Measurements from ENCODE around the gene SGO2. TPM values are rescaled to one million over a fixed set of nuclear protein-coding genes. Genes with fewer than 3 reads are reported as not detected.

The SGO2 gene
- total RNA-seq, 1 donor from 2014 or later = 3.3 TPM

DNA sequence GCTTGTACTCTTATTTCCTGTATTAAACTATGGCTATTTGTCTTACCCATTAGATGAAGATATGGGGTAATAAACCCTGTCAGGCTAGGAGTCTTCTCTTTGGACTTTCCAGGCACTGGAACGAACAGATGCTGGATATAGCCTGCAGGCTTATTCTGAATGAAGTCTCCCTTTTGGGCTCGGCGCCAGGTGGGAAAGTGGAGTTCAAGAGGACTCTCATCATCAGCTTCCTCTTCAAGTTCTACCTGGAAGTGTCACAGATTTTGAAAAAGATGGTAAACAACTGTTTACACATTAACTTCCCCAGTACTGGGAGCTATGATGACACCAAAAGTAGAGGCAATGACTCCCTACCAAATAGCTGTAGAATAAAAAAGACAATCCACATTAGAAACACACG is 87.7 kb downstream of the SGO2 start:
- ChIA-PET CTCF (no interaction called here), POLR2A (interaction anchor here (1.0 kb wide), 1 partner anchor 9 kb away, joined by 3 read pairs; no protein-coding TSS in a partner anchor)
- TF ChIP-seq, protein P1, sequence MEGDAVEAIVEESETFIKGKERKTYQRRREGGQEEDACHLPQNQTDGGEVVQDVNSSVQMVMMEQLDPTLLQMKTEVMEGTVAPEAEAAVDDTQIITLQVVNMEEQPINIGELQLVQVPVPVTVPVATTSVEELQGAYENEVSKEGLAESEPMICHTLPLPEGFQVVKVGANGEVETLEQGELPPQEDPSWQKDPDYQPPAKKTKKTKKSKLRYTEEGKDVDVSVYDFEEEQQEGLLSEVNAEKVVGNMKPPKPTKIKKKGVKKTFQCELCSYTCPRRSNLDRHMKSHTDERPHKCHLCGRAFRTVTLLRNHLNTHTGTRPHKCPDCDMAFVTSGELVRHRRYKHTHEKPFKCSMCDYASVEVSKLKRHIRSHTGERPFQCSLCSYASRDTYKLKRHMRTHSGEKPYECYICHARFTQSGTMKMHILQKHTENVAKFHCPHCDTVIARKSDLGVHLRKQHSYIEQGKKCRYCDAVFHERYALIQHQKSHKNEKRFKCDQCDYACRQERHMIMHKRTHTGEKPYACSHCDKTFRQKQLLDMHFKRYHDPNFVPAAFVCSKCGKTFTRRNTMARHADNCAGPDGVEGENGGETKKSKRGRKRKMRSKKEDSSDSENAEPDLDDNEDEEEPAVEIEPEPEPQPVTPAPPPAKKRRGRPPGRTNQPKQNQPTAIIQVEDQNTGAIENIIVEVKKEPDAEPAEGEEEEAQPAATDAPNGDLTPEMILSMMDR (IDR thresholded peaks at IDR 0.05) = no peak
- ATAC-seq (ENCODE audit: low read depth) (no peak), DNase-seq (no peak)
- peaks cover 13% of the 10 kb centered on the region for H3K4me1 Mint-ChIP-seq
- H3K9me3 Mint-ChIP-seq = no peaks in the 10 kb centered on the region
- H3K4me3 Mint-ChIP-seq = no peak overlapping the region
- H3K27ac Mint-ChIP-seq = no peak overlapping the region
- H3K36me3 Mint-ChIP-seq (ENCODE audit: low read depth) = no peaks in the 10 kb centered on the region
- H3K27me3 Mint-ChIP-seq = peaks cover 11% of the 10 kb centered on the region
- intact Hi-C loops (cut with micrococcal nuclease) = no loop called here

DNA sequence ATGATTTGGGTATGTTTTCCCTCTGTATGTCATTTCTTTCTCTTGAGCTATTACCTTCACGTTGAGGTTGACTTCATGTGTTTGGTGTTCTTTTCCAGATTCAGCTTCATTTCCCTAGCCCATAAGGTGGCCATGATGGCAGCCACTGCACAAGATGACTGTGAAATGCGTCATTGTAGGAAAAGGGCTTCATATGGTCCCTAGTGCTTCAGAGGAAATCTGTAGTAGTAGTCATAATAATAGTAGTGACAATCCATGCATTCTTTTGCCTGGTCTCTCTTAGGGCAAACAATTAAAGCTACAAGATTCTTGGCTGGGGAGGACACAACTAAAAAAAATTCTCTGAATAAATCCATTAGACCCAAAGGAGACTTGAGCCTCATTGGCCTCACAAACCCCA is 88.2 kb downstream of the SGO2 start:
- Mint-ChIP-seq H3K4me3 (no peak overlapping the region), H3K36me3 (ENCODE audit: low read depth) (no peaks in the 10 kb centered on the region), H3K27me3 (peaks cover 11% of the 10 kb centered on the region), H3K9me3 (no peaks in the 10 kb centered on the region), H3K27ac (no peak overlapping the region), H3K4me1 (peaks cover 13% of the 10 kb centered on the region)
- ChIA-PET POLR2A (interaction anchor here (1.0 kb wide), 1 partner anchor 9 kb away, joined by 3 read pairs; no protein-coding TSS in a partner anchor), CTCF (no interaction called here)
- DNase-seq = no peak
- ATAC-seq (ENCODE audit: low read depth) = no peak
- TF ChIP-seq, protein P1 (IDR thresholded peaks at IDR 0.05) = no peak
- intact Hi-C loops (cut with micrococcal nuclease) = no loop called here

DNA sequence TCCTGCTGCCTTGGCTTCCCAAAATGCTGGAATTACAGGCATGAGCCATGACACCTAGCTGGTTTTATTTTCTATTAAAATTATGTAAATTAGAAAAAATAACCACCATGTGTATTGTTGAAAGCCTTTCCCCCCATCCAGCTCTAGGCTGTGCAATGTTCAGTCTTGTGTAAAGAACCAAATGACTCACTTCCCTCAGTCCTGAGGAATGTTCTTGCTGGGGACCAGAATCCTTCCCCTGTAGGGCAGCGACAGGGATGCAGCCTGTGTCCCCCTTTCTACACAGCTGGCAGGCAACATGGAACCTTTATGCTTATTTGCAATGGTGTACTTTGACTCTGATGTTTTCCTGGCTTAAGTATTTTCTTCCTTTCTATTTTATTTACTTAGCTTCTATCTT is 89.2 kb downstream of the SGO2 start:
- H3K27ac Mint-ChIP-seq = no peak overlapping the region
- ChIA-PET POLR2A (no interaction called here), CTCF (no interaction called here)
- no peaks in the 10 kb centered on the region for H3K9me3 Mint-ChIP-seq
- H3K27me3 Mint-ChIP-seq = peaks cover 11% of the 10 kb centered on the region
- DNase-seq (no peak), ATAC-seq (ENCODE audit: low read depth) (no peak)
- TF ChIP-seq, protein P1 (IDR thresholded peaks at IDR 0.05) = no peak
- intact Hi-C loops (cut with micrococcal nuclease) = no loop called here
- no peaks in the 10 kb centered on the region for H3K36me3 Mint-ChIP-seq (ENCODE audit: low read depth)
- peaks cover 13% of the 10 kb centered on the region for H3K4me1 Mint-ChIP-seq
- no peak overlapping the region for H3K4me3 Mint-ChIP-seq

DNA sequence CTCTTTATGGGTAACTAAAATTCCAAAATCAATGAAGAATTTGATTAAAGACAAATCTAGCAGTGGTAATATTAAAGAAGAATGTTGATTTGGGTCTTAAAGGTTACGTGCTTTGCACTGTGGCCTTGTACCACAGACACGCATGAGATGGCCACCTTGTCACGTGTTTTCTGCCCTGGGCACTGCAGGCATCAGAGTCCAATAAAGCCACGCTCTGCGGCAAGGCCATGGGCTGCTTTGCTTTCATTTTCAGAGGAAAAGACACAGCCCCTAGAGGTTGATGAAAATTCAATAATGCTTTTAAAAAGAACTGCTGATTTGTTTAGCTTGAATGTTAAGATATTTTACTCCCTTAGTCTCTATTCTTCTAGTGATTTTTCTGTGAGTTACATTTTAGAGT is 90.2 kb downstream of the SGO2 start:
- peaks cover 13% of the 10 kb centered on the region for H3K4me1 Mint-ChIP-seq
- intact Hi-C loops (cut with micrococcal nuclease) = no loop called here
- no peak overlapping the region for H3K4me3 Mint-ChIP-seq
- POLR2A ChIA-PET = no interaction called here
- CTCF ChIA-PET = no interaction called here
- no peak for DNase-seq
- ATAC-seq (ENCODE audit: low read depth) = no peak
- TF ChIP-seq, protein P1 (IDR thresholded peaks at IDR 0.05) = no peak
- H3K27me3 Mint-ChIP-seq = peaks cover 11% of the 10 kb centered on the region
- no peak overlapping the region for H3K27ac Mint-ChIP-seq
- H3K36me3 Mint-ChIP-seq (ENCODE audit: low read depth) = no peaks in the 10 kb centered on the region
- H3K9me3 Mint-ChIP-seq = no peaks in the 10 kb centered on the region

DNA sequence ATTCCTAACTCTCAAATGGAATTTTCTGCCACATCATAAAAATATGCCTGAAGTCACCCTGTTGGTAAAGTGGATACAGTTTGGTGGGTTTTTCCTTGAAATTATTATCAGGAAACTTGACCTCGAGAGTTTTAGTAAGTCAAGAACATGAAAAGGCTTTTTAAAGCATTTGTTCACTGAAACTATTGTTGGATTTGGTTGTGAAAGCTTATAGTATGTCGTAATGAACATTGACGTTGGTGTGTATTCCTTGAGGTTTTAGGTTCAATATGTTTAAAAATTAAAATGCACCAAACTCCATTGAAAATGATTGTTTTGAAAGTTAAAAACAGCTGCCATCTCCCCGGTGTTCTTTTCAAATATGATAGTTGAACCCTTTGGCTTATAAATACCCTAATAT is 90.6 kb downstream of the SGO2 start:
- CTCF ChIA-PET = no interaction called here
- Mint-ChIP-seq H3K4me3 (no peak overlapping the region), H3K27ac (no peak overlapping the region), H3K36me3 (ENCODE audit: low read depth) (no peaks in the 10 kb centered on the region), H3K9me3 (no peaks in the 10 kb centered on the region), H3K4me1 (peaks cover 13% of the 10 kb centered on the region), H3K27me3 (peaks cover 11% of the 10 kb centered on the region)
- POLR2A ChIA-PET = no interaction called here
- DNase-seq (no peak), ATAC-seq (ENCODE audit: low read depth) (no peak)
- intact Hi-C loops (cut with micrococcal nuclease) = no loop called here
- TF ChIP-seq, protein P1 (IDR thresholded peaks at IDR 0.05) = no peak
